HG03045 (cell line): ENCODE measurements around the gene EPHA4.
A peak's percentile ranks its signal among the peaks of the same experiment; 100 is the strongest.

Source experiments
- ATAC-seq: cut with Tn5 transposase; IDR thresholded peaks from one replicate; pipeline ENCODE4 v1.9.1; 2021; ENCODE audit warnings: mild to moderate bottlenecking, moderate library complexity; ENCODE audit not compliant: unreplicated experiment

EPHA4 gene

DNA sequence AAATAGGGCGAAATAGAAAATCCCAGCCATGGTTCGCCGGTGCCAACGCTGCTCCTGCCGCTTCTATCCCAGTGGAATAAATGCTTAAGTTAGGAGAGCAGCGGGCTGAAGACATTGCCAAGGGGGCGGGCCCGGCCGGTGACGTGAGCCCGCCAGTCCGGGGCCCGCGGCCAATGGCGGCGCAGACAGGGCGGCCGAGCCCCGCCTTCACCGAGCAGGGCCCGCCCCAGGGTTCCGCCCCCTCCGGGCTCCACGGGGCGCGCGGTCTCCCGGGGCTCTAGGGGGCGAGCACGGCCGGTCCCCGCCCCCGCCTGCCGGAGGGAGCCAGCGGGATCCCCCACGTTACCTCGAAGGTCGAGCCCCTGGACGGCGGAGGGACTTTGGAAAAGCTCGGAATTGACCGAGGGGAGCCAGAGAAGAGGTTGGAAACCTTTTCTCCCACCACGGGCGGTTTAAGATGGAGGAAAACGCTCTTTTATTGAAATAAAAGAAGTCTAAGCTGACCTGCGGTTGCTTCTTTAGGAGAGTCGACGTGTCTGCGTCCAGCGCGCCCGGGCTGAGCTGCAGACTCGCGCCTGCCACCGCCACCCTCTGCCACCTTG is at the start of gene EPHA4:
TSS of gene EPHA4 (minus strand) at position 86 of the 602 bp plus-strand sequence. CDS start at position 30, 56 bp downstream.
- ATAC-seq, result peak; percentile 92

DNA sequence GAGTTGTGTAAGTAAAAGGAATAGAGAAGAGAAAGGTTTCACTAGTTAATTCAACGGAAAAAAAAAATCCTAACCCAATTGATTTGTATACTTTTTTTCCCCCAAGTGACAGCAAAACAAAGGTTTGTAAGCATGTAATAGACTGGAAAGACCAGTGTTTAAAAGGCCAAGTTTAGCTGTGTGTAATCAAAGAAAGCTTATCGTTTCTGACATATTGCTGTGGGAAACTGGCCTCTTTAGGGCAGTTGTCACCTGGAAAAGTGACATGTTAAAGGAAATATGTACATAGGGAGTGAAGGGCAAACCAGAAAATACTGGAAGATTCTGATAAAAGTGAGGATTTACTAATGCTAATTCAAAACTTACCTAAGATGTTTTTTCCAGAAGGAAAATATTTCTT is 45.9 kb upstream of the EPHA4 start:
- no peak for ATAC-seq

DNA sequence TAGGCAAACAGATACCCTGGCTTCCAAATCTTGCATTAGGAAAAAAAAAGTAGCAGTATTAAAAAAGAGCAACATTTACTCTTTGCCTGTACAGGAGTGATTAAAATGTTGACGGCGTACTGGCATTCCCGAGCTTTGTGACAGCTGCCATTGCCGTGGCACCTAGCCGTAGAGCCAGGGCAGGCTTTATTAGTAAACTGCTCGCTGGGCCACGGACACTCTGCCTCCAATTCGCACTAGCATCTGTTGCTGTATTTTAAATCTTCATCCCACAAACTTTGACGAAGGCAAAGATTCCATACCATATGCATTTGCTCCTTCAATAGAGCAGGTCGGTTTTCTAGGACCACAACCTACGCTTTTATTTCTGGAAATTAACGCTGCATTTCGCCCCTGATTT is 44.5 kb upstream of the EPHA4 start:
- ATAC-seq, result no peak

DNA sequence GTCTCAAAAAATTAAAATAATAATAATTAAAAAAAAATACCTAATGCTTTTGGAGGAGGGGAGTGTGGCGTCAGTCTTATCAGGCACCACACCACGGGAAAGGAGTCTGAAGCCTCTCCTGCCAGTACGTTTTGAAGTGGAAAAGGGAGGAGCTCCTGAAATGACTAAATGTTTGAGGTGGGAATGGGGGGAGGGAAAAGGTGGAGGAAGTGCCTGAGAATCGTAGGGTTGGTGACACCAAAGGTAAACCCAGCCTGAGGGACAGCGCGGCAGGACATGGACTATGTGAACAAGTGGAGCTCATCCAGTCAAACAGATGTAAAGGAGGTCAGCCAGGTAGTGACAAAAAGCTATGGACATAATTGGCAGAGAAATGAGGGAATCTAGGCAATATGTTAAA is 42.2 kb upstream of the EPHA4 start:
- no peak for ATAC-seq

DNA sequence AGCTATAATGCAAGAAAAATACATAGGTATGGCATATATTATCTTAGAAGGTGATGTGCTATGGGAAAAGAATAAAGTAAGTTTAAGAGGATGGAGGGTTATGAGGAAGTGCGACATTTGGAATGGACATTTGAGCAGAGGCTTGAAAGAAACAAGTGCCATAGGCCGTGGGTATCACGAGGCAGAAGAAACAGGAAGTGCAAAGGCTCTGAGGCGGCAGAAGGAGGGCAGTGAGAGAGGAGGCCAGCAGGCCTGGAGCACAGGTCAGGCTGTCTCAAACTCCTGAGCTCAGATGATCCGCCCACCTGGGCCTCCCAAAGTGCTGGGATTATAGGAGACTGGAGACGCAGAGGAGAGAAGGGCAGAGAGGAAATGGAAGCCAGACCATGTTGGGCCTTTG is 40.7 kb upstream of the EPHA4 start:
- no peak for ATAC-seq

DNA sequence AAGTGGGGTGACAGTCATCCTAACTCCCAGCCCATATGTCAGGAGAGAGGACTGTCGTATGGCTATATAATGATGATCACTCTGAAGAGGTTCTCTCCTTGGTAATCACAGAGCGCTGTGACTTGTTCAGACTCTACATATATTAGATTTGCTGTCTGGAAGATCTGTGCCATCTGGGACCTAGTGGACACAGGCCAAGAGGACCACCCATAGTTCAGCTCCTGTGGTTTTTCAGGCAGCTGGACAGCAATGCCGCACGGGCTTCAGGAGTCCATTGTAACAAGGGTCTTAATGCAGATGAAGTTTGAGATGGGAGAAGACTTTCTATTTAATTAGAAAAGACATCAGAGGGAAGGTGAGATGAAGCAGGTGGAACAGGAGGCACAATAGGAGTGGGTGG is 40.1 kb upstream of the EPHA4 start:
- no peak for ATAC-seq

DNA sequence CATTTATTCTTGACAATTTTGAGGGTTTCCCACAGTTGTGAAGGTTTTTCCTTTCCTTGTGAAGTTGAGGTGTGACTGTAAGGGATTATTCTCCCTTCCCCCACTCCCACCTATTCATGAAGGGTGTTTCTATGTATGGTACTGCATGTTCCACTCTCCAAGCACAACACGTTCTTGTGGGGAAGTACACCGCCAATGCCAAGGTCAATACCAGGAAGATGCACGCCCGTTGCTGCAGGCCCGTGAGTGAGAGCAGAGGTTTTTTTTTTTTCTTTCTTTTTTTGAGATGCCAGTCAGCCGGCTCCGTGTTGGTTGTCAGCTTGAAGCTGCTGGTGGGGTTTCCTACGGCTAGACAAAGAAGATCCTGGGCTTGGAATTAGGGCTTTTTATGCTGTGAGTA is 38.6 kb upstream of the EPHA4 start:
- ATAC-seq, result no peak

DNA sequence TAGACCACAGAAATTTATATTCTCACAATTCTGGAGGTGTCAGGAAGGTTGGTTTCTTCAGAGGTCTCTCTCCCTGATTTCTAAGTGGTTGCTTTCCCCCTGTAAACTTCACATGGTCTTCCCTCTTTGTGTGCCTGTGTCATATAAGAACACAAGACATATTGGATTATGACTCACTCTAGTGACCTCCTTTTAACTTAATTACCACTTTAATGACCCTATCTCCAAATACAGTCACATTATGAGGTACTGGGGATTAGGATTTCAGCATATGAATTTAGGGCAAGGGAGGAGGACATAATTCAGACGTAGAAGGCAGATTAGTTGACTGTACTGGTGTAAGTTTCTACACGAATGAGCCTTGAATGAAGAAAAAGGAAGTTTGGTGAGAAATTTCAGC is 38.2 kb upstream of the EPHA4 start:
- ATAC-seq, result no peak

DNA sequence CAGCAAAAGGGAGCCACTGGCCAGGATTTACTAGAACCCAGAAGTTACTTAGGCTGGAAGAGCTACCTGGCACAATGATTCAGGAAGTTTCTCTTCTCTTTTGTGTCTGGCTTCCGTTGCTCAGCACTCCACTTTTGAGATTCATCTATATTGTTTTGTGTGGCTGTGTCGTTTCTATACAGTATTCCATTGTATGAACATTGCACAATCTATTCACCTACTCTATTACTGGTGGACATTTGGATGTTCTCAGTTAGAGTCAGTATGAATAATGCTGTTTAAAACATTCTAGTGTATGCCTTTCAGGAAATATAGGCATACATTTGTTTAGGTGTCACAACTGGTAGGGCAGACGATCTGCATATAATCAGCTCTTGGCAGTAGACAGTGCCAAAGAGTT is 36.3 kb upstream of the EPHA4 start:
- no peak for ATAC-seq

DNA sequence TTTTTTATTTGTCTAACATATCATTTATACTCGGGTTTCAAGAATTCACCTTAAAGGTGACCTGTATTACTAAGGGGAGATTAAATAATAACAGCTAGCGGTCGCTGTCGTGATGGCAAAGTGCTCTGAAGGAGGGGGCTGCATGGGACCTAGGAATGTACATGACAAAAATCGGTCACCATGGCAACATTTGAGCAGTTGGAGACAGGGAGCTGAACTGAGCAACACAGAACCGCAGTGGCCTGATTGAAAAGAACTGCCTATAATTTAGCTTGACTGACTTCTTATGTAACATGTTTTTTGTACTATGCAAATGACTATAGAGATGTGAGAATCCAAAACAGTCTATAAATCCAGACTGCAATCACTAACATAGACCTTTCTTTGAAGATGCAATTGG is 34.3 kb upstream of the EPHA4 start:
- ATAC-seq, result no peak

DNA sequence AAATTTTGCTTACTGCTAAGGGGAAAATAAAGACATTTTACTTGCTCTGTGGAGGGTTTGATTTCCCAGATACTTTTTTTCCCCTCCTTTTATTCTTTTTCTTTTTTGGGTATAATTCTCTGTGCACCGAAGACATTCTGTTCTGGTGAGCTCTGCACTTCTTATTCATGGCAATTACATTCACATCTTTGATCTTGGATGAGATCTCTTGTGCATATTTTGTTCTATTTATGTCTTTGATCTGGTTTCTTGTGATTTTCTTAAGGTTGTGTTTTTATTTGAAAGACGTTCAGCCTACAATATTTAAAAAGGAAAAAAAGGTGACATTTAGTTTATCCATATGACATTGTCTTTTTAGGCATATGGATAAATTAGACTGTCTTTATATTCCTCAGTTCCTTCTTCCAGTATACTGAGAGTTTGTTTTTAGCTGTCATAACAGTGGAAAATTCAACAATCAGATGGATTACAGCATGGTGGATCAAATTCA is 33.7 kb upstream of the EPHA4 start:
- no peak for ATAC-seq

DNA sequence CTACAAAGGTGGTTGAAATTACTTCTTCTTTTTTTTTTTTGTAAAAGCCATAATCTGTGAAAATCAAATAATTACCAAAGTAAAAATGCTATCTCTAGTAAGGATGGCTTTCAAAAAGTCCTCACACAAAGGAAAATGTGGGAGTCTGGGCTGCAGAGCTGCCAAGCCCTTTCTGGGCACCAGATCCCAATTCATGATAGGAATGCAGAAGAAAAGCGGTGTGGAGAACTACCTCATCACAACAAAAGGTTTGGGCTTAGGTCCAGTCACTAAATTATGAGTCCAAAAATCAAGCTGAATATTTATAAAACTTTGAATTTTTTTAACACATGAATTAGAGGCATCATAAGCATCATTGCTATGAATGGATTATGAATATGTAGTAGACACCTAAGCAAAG is 30.8 kb upstream of the EPHA4 start:
- ATAC-seq, result no peak

DNA sequence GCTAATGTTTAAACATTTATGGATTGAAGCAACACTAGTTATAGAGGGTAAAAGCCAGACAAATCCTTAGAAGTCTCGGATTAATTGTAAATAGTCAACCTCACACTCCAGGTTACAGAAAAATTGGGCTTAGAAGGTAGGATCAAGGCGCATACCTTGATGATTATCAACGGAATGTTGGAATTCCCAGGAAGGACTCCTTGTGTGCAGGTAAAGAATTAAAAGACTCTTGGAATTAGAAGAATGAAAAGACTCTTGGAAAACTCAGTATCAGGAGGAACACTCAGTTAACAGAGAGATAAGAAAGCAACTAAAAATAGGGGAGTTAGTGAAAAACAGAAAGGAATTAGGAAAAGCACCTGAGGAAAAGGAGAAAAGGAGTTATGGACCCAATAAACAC is 29.3 kb upstream of the EPHA4 start:
- ATAC-seq, result no peak

DNA sequence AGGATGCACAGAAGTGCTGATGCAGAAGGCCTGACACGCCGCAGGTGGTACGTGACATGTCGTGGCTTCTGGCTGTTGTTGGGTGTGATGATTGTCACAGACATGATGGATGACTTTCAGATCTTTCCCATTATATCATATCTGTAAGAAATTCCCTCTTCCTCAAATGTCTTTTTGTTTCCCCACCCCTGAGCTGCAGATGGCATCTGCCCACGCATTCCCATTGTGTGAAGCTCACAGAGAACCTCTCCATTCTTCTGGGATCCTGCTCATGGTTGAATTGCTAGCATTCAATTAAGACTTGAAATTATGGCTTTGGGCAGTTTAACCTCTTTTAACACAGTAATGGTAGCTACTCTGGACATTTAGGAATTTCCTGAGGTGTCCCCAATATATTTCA is 28.3 kb upstream of the EPHA4 start:
- no peak for ATAC-seq

DNA sequence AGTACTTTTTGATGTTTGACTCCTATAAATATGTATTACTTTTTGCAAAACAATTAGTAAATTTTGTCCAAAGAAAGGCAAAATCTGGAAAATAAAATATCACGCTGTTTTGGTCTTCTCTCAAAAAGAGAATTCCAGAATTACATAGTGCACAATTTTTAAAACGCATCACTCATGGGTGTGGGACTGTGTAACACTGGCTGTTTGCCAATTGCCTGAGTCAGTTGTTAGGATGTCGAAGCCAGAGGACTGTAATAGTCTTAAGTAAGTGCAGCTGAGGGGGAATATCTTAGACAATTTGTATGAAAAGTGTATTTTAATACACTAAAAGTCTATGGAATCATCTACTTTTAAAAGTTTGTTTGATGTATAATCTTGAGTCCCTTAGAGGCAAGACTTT is 24.1 kb upstream of the EPHA4 start:
- no peak for ATAC-seq

DNA sequence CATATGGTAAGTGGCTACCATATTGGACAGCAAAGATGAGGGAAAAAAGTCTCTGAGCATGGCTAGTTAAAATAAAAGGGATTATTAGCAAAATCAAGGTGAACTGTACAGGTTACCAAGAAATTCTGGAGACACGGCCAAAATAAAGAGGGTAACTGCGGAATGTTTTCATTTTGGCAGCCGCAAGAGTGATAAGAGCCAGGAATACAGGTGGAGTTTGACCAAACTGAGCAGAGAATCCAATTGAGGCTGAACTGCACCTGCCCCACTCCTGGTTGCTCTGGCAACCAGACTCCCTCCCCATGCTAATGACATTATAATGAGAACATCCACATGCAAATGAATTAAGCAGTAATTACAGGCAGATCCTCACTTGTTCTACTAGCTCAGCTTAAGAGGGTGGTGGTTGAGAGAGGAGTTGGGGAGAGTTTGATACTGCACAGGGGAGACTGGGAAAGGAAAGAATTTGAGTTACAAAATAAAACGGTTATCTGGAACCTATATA is 18.8 kb upstream of the EPHA4 start:
- no peak for ATAC-seq

DNA sequence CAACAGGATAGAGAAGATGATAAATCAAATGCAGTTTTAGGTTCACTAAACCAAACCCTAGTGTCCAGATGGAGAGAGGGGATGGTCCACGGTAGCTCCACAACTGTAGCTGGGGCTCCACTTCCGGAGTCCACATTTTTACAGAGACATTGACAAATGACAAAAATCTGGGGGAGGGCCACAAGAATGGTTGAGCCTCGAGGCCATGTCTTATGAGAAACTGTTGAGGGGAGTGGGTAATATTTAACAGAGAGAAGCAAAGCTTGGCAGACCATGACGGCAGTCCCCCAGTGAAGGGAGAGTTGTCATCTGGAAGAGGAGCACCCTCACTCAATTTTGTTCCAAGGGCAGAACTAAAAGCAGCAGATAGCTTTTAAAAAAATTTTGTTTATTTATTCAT is 17.6 kb upstream of the EPHA4 start:
- no peak for ATAC-seq

DNA sequence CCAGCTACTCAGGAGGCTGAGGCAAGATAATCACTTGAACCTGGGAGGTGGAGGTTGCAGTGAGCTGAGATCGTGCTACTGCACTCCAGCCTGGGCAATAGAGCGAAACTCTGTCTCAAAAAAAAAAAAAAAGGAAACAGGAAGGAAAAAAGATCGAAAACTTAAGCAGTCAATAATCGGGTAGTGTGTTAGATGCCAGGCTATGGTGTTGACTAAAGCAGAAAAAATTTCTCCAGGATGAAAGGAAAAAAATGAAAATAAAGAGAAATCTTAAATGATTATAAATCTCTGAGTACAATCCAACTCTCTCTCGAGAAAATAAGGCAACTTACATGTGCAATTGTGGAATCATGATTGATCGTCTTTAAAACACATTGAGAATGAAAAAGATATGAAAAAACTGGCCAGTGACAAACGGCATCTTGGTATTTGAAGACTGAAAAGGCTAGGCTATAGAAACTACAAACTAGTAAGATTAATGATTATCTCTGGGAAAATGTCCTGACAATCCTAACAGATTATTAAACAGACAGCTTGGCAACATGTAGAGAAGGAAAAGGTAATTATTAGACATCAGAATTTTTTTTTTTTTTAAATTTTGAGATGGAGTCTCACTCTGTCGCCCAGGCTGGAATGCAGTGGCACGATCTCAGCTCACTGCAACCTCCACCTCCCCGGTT is 16.3 kb upstream of the EPHA4 start:
- ATAC-seq, result no peak

DNA sequence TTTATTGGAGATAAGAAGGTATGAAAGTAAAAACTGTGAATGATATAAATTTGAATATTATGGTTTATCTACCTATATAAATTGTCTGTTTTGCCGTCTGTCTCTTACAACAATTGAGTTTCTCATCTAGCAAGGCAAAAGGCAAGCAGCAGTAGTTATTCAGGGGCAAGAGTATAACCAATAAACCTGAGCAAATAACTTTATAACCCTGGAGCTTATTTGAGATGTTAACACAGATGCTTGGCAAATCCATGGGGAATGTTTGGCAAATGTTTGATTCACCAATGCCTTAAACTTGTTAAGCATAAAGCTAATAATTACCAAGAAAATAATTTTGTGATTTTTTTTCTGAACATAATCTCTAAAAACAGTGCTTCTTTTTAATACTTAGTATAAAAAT is 9.9 kb upstream of the EPHA4 start:
- ATAC-seq, result no peak

DNA sequence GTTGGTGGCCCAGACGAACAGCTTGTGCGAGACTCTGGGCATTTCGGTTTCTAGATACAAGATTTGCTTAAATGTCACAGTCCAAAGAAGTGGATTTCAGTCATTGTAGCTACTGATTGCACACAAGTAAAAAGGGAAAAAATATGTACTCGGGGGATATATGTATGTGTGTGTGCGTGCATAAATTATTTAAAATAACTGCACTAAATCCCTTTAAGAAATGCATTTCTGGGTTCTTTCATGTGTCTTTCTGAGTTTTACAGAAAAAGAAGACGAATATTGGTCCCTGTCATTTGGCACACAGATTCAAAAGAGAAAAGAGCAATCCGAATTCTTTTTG is 2.1 kb upstream of the EPHA4 start:
- no peak for ATAC-seq

DNA sequence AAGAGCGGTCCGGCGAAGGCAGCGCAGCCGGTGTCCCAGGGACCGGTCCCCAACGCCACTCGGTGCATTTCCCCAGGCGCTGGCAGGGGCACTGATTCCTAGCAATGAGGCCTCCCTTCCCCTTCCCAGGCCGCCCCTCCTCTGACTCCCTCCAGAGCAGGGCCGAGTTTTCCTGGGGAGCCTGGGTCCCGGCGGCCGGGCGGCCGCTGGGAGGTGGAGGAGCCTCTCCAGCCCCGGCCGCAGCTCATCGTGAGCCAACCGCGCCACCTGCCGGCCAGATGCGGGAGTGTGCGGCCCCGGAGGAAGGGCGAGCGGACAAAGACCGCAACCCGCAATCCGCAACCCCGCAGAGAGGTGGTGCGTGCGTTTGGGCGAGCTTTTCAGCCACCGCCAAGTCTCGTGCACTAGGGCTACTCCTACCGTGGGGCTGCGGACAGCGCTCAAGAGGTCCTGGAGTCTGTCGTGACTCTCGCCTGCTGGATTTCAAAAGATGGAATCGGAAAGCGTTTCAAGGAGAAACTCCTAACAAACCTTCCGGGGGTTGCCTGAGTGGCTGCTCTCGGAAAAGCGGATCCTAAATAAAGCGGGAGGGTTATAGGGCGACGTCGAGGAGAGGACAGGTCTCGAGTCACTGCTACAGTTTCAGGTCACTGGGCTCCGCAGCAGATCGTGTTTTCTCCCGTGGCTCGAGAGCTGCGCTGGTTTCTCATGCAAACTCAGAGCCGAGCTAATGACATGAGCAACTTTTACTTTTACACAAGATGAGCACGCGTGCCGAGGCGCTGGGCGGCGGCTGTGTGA is 1.5 kb upstream of the EPHA4 start:
- peak; percentile 65 for ATAC-seq

DNA sequence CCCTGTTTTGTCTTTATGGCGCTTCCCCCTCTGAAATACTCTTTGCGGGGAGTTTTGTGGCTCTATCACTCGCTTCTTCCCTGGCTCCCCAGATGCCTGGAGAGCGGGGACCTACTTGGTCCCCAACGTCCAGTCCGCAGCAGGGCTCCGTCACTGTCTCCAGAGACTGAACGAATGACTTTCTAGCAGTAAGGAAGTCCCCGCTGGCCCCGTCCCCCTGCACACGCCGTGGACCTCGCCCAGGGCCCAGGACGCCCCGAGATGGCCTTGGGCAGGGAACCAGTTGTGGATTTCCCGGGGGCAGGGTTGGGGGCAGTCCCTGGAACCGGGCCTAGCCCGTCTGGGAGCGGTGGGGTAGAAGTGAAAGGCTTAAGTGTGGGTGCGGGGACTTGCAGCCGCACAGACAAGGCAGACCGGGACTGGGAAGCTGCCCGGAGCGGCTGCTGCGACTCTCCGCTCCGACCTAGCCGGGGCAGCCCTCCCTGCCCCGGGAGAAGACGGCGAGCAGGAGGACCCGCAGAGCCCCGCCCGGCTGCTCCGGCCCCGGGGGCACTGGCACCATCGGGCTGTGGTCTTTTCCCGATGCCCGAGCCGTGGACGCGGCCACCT is 821 bp upstream of the EPHA4 start:
- ATAC-seq, result peak; percentile 29
